HG03342 (cell line): Measurements from ENCODE around the gene DMC1.

Experiments used
- ATAC-seq: cut with Tn5 transposase; IDR thresholded peaks from one replicate; pipeline ENCODE4 v1.9.1; 2021; ENCODE audit warnings: mild to moderate bottlenecking, moderate library complexity; ENCODE audit not compliant: unreplicated experiment

Gene DMC1

DNA sequence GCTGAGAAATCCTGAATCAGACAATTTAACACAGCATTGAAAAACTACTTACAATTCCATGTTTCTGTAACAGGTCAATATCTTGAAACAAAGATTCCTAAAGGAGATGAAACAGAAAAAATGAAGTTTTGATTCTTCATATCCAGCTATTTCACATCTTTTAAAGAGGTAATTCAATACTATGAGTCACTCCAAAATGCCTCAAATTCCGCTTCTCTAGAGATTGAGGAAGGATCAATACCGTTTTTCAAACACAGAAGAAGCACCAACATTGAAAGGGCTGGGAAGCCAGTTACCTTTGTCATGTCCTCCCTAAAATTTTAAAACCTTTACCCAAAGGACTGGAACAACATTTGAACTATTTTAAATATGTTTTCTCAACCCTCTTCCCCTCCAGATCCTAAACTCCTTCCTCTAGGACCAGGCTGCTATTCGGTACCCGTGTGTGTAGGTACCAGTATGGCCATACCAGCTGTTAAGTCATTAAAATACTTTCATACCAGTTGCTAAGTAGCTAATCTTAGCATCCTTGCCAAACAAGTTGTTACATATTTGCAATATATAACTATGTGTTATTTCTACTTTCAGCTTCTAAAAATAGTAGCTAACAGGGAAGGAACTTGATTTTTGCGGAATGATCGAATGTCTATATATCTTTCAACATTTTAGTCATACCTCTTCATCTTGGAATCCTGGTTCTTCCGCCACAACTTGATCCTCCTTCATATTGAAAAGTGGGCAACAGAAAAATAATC is 2.3 kb downstream of the DMC1 start:
- no peak for ATAC-seq

GRCh38 chr22:38566726-38567504 is 3.1 kb downstream of the DMC1 start:
- no peak for ATAC-seq

- no peak for ATAC-seq
These were observed 4.5 kb downstream of the DMC1 start for GRCh38 chr22:38565441-38565840.

- ATAC-seq = no peak
These were observed 5.3 kb downstream of the DMC1 start for GRCh38 chr22:38564669-38565068.

GRCh38 chr22:38554281-38554680 is 15.7 kb downstream of the DMC1 start:
- no peak for ATAC-seq

DNA sequence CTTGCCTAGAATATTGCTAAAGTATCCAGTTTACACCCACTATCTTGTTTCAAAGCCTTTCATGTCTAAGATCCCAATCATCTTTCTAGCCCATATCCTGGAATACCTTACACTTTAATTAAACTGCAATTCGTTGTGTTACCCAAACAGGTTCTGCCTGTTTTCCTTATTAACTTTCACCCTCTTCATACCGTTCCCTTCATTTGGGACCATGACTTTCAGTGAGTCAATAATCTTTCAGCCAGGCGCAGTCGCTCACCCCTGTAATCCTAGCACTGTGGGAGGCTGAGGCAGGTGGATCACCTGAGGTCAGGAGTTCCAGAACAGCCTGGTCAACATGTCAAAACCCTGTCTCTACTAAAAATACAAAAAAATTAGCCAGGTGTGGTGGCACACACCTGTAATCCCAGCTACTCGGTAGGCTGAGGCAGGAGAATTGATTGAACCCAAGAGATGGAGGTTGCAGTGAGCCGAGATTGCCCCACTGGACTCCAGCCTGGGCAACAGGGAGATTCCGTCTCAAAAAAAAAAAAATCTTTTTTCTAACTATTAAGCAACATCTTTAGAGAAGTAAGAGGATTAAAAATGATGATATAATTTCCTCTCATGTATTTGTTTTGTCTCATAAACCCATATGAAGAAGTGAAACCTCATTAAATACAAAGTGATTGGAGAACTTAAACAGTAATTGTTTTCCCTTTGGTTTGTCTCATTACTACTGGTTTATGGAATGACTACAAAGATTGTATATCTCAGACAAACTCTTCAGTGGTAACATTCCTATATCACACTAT is 20.7 kb downstream of the DMC1 start:
- ATAC-seq = no peak

GRCh38 chr22:38540701-38541100 is 29.3 kb downstream of the DMC1 start:
- no peak for ATAC-seq

DNA sequence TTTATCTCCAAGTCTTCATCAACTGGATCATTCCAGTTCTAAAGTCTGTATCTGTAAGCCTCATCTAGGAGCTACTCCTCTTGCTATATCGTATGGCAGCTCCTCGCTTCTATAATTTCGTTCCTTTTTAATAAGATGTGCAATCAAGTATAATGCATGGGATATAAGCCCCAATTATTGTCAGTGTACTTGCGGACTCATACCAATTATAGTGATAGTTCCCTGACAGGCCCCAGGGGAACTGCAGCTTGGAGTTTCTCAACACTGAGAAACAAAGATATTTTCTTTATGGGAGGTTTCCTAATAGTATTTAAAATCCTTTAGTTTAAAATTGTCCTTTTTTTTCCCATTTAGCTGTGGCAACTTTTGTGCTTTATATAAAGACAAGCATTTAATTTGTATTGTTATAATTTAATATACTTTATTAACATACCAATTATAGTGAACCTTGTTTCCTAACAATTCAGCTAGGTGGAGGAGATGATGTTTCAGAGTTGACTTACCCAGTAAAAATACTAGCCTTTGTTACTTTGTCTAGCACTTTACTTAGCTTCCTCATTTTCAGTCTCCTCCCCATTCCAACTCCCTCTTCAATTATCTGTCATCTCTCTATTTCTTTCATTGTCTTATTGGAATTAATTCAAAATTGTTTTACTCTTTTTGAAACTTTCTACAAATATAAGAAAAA is 38.6 kb downstream of the DMC1 start:
- no peak for ATAC-seq

DNA sequence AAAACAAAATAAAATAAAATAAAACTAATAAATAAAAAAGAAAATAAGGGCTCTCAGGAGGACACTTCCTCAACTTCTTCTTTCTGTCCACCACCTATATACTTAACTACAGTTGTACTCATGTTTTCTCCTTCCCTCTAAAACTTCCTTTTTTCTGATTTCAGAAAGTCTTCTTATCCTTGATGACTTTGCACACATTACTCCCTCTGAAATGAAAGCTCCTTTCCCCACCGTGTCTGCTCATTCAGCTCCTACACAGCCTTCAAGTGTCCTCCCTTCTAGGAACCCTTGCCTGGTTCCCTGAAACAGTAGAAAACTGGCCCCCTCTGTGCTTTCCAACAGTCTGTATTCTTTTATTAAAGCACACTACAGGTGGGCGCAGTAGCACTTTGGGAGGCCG is 45.6 kb downstream of the DMC1 start:
- no peak for ATAC-seq

DNA sequence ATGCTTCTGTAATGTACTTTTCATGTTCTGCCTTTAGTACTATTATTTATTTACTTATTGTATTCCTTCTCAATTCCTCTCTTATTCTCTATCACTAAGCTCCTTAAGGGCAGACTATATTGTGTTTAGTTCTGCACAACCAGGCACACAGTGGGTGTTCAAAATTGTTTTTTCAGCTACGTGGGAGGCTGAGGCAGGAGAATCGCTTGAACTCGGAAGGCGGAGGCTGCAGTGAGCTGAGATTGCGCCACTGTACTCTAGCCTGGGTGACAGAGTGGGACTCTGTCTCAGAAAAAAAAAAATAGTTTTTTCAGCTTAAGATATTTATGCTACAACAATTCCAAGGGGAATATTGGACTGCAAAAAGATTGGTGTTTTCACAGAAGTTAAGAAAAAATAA is 46.5 kb downstream of the DMC1 start:
- ATAC-seq = no peak

DNA sequence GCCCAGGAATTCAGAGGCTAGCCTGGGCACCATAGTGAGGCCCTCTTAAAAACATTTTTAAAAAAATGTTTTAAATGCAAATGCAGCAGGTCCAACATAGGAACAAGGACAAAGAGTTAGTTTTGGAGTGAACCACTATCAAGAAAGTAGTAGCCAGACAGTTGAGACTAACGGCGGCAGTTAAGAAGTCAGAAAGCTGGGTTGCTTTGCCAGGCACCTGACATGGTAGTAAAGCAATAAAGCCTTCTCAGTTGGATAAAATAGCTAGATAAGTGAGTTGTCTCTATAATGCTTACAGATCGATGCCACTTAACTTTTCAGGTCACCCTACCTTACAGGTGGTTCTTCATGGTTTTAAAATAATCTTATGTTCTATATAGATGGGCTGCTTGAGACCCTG is 47.0 kb downstream of the DMC1 start:
- ATAC-seq = no peak

DNA sequence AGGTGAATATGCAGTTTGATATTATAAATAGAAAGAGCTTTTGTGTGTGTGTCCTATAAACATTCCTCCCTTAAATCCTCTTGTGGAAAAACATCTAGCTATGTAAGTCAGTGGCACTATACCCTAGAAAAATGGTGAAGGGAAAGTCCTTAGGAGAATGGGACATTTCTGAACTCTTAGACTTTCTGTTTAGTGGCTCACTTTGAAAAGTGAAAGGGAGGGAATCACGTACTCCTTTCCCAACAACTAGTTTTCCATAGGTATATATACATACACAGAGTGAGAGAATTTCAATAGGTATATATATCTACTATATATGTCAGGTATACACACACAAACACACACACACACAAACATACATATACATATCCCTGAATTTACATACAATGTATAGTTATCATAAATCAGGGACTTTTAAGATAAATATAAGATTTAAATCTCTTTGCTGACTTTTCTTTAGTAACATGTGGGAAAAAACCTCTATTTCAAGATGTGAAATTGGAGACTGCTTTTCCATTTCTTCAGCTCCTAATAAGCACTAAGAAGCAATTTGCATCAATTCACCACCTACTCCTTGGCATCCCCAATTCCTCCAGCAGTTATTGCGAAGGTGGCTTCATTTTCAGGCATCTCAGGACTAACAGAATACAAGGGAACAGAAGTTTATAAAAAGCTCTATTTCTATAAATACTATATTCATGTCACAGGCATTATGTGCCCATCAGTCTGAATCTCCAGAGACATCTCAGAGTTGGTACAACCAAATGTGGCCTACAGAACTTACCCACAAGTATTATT is 50.3 kb downstream of the DMC1 start:
- no peak for ATAC-seq

- no peak for ATAC-seq
These were observed 51.4 kb downstream of the DMC1 start for GRCh38 chr22:38518620-38519019.

DNA sequence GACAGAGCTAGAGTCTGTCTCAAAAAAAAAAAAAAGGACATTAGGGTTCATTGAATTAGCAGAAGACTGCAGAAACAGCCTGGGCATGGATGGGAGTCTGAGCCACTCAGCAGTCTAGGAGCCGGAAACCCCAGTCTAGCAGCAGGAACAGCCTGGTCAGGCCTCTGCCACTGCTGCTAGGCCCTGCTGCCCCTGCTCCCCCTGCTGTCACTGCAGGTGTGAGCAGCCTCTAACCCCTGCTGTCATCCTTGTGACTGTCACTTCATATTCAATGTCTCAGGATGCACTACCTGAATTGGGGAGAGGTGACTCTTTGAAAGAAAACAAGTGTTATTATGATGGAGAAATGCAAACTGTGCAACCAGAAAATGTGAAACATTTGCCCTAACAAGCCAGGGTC is 56.9 kb downstream of the DMC1 start:
- no peak for ATAC-seq

DNA sequence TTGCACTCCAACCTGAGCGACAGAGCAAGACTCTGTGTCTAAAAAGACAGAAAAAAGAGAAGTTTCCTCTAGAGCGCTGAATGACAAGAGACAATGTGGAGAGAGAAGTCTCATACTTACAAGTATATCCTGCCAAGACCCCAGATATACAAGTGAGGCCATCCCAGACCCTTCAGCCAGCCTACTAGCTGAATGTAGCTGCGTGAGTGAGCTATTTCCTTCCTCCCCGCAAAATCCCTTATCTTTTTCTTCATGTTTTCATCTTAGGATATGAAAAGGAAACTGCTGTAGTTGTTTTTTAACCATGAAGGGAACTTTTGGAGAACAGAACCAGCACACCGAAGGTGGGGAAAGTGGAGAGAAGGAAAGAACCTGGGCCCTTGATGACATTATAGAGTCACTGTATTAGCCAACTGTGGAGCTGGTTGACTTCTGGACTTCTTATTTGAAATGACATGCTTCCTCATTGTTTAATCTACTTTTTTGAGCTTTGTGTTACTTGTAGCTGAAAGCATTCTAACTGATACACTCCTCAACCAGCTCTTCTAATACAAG is 59.5 kb downstream of the DMC1 start:
- ATAC-seq = no peak

DNA sequence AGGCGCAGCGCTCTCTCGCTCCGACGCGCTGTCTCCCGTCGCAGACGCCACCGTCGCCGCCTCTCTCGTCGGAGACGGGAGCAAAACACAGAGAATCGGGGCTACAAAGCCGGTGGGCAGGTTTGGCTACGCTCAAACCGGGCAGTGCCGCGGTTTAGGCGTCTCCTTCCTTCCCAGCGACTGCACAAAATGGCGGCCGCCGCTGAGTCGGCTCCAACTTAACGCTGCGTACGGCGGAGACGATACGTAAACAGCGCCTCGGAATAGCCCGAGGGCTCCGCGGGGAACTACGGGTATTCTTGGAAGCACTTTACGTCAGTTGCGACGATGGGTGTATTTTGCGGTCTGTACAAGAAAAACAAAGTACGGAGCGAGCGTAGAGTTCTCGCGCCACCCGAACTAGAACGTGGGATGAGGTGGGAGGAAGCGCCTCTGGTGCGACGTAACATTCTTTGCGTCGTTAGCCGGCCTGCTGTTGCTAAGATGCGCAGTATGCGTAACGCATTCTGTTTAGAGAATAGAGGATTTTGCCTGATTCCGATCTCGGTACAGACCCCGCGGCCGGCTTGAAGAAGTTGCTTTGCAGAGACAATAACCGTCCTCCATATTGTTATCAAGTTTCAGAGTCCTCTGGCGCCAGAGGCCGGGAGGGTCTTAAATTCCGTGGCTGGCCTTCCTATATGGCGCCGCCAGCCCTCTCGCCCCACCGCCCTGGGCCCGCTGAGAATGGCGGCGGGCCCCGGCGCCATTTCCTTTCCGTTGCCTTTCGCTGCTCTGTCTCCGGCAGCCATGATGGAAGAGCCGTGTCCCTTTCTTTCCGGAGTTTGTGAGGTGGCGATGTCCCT is 63.6 kb downstream of the DMC1 start, which contains the start of gene DDX17:
TSS of gene DDX17 (minus strand) at position 194 of the 845 bp plus-strand sequence.
- ATAC-seq = peak; percentile 81

GRCh38 chr22:38505541-38506117 is 64.4 kb downstream of the DMC1 start:
- peak; percentile 23 for ATAC-seq

- ATAC-seq = no peak
These were observed 65.0 kb downstream of the DMC1 start for GRCh38 chr22:38504731-38505540.
